Endothelial cell of umbilical vein (primary cell): ENCODE results near the gene CCDC146. TPM values are rescaled to one million over a fixed set of nuclear protein-coding genes. Genes with fewer than 3 reads are reported as not detected.

ENCODE experiments used
- BruUV-seq: library from RNA; stranded (reverse); fragments of 400-500 nt; replicated peaks from 2 replicates; lab custom pipeline; 2021; lab: Mats Ljungman, UMichigan
- CTCF ChIA-PET: fragments of 300-600, 350-600 bp; sonication (Branson Sonifier 250); formaldehyde crosslinking; loops from one replicate; lab custom pipeline; 2021; ENCODE audit warnings: antibody characterized with exemption, inconsistent platforms; lab: Charles Lee
- POLR2A ChIA-PET: fragments of 300-600, 350-600 bp; sonication (Branson Sonifier 250); formaldehyde crosslinking; loops from one replicate; lab custom pipeline; 2021; ENCODE audit warnings: antibody characterized with exemption, inconsistent platforms; lab: Charles Lee
- DNase-seq: peaks from one replicate; pipeline ENCODE4 v3.0.0-alpha.2; 2011; ENCODE audit warnings: low read depth, low spot score
- FAIRE-seq: peaks from 2 replicates; lab custom pipeline; 2011; peaks lifted over from hg19 to GRCh38; lab: Jason Lieb, UNC
- H2AFZ ChIP-seq: 2 replicates; pipeline ENCODE4 v1.6.0; 2012; ENCODE audit warnings: low read depth, low read length, control low read depth, inconsistent platforms
- H3K27ac ChIP-seq: 2 replicates; pipeline ENCODE4 v1.5.1; 2011; ENCODE audit warnings: low read depth, mild to moderate bottlenecking, control low read depth, low read length, moderate library complexity; ENCODE audit not compliant: insufficient read depth
- H3K27me3 ChIP-seq, 2 experiments: 2 replicates each; pipeline versions ENCODE4 v1.6.0 to v1.6.1; 2011; ENCODE audit warnings: low read length in 2 of 2, mixed read lengths in 1 of 2; ENCODE audit not compliant: control insufficient read depth in 2 of 2, insufficient read depth in 2 of 2
- H3K36me3 ChIP-seq, 2 experiments: 2 replicates in 1 of 2; 3 replicates in 1 of 2; pipeline ENCODE4 v1.5.1; 2011; ENCODE audit warnings: low read length in 2 of 2, mild to moderate bottlenecking in 1 of 2, moderate library complexity in 1 of 2; ENCODE audit not compliant: control insufficient read depth in 2 of 2, insufficient read depth in 2 of 2; ENCODE audit errors: extremely low read depth in 1 of 2
- H3K4me1 ChIP-seq: 3 replicates; pipeline ENCODE4 v1.5.1; 2011; ENCODE audit warnings: mild to moderate bottlenecking, low read length; ENCODE audit not compliant: control insufficient read depth, insufficient read depth; ENCODE audit errors: extremely low read depth
- H3K4me2 ChIP-seq: 2 replicates; pipeline ENCODE4 v1.6.1; 2011; ENCODE audit warnings: low read length, control low read depth, mixed read lengths; ENCODE audit not compliant: insufficient read depth
- H3K4me3 ChIP-seq, 3 experiments: fragments of 200-600 bp in 1 of 3; sonication (generic), shearing (Covaris generic) in 1 of 3; replicated peaks in 1 of 3; 2 replicates each; pipeline ENCODE4 v1.5.1; 2011 to 2016; ENCODE audit warnings: control low read depth in 3 of 3, low read length in 3 of 3, mild to moderate bottlenecking in 2 of 3, inconsistent platforms in 1 of 3, low read depth in 1 of 3, moderate library complexity in 1 of 3; ENCODE audit not compliant: insufficient read depth in 1 of 3
- H3K79me2 ChIP-seq: 2 replicates; pipeline ENCODE4 v1.6.0; 2012; ENCODE audit warnings: low read length, inconsistent platforms; ENCODE audit not compliant: control insufficient read depth, insufficient read depth
- H3K9ac ChIP-seq: replicated peaks from 2 replicates; pipeline ENCODE3; 2011; ENCODE audit warnings: low read length, control low read depth; ENCODE audit not compliant: insufficient read depth; ENCODE audit errors: extremely low read depth
- H3K9me1 ChIP-seq: replicated peaks from 3 replicates; pipeline ENCODE4 v1.6.0; 2011; ENCODE audit warnings: mild to moderate bottlenecking, low read length; ENCODE audit not compliant: control insufficient read depth, insufficient read depth; ENCODE audit errors: extremely low read depth
- H3K9me3 ChIP-seq: replicated peaks from 2 replicates; pipeline ENCODE4 v1.5.1; 2012; ENCODE audit warnings: low read length, inconsistent platforms; ENCODE audit not compliant: control insufficient read depth, insufficient read depth
- H4K20me1 ChIP-seq: replicated peaks from 2 replicates; pipeline ENCODE3; 2011; ENCODE audit warnings: mild to moderate bottlenecking, low read length; ENCODE audit not compliant: control insufficient read depth, insufficient read depth; ENCODE audit errors: extremely low read depth
- EZH2 ChIP-seq: IDR thresholded peaks from 2 replicates; pipeline ENCODE4 v1.6.1; 2012; ENCODE audit warnings: borderline replicate concordance, low read depth, mild to moderate bottlenecking, moderate library complexity, low read length, inconsistent platforms; ENCODE audit not compliant: severe bottlenecking
- FOS ChIP-seq: IDR thresholded peaks from 2 replicates; pipeline ENCODE4 v1.6.1; 2011; ENCODE audit warnings: mild to moderate bottlenecking, low read length, moderate library complexity, borderline replicate concordance; ENCODE audit not compliant: insufficient read depth
- GATA2 ChIP-seq: IDR thresholded peaks from 2 replicates; pipeline ENCODE4 v1.7.0; 2011; ENCODE audit warnings: low read depth, mild to moderate bottlenecking, moderate library complexity, mixed read lengths, low read length; ENCODE audit not compliant: insufficient read length, insufficient read depth
- JUN ChIP-seq: IDR thresholded peaks from 2 replicates; pipeline ENCODE4 v1.6.1; 2011; ENCODE audit warnings: borderline replicate concordance, low read depth; ENCODE audit not compliant: insufficient read length, insufficient read depth
- MYC ChIP-seq: IDR thresholded peaks from one replicate; pipeline ENCODE4 v1.6.1; 2011; ENCODE audit warnings: mild to moderate bottlenecking, low read depth, low read length
- POLR2A ChIP-seq: IDR thresholded peaks from 2 replicates; pipeline ENCODE4 v1.6.1; 2012; ENCODE audit warnings: low read depth, mild to moderate bottlenecking, control low read depth, low read length
- POLR2AphosphoS5 ChIP-seq: IDR thresholded peaks from 2 replicates; pipeline ENCODE4 v1.6.1; 2012; ENCODE audit warnings: low read depth, mild to moderate bottlenecking, control low read depth, low read length, moderate library complexity; ENCODE audit not compliant: insufficient read depth
- dilution Hi-C: fragments of 300-500 bp; cut with MboI; formaldehyde crosslinking; loops from one replicate; pipeline ENCODE4 v1.15.0; 2019; ENCODE audit warnings: low sequenced_read_pairs; ENCODE audit not compliant: extremely low pct_ligation_motif_present
- intact Hi-C: fragments of 100-400 bp; cut with micrococcal nuclease; formaldehyde crosslinking; loops from one replicate; pipeline ENCODE4 v1.10.0; 2022
- polyA plus RNA-seq, 4 experiments: library from polyadenylated mRNA; depleted of rRNA in 3 of 4; stranded (reverse) in 3 of 4; unstranded in 1 of 4; fragments of >200 nt; gene quantifications; 2 replicates each; pipeline versions ENCODE4 v1.2.1 to v1.2.3, GENCODE V29; 2011 to 2012; ENCODE audit warnings: missing spikeins in 1 of 4
- total RNA-seq: library from RNA; stranded (reverse); gene quantifications from 2 replicates; pipeline ENCODE4 v1.2.3, GENCODE V29; 2021
- TF ChIP-seq, protein P1 (sequence below), 2 donors: IDR thresholded peaks; 1 replicate in 1 of 2; 2 replicates in 1 of 2; pipeline ENCODE4 v1.5.1; 2011; ENCODE audit warnings: low read length in 2 of 2, mild to moderate bottlenecking in 2 of 2, moderate library complexity in 2 of 2, control low read depth in 1 of 2, inconsistent platforms in 1 of 2, low read depth in 1 of 2; ENCODE audit not compliant: insufficient read depth in 1 of 2; ENCODE audit errors: extremely low read depth in 1 of 2
- TF ChIP-seq, protein P2 (sequence below): IDR thresholded peaks from 2 replicates; pipeline ENCODE4 v1.6.1; 2011; ENCODE audit not compliant: insufficient read depth, insufficient read length

Gene CCDC146
- total and polyA plus RNA-seq, 2 donors (not counting 3 experiments of a cell fraction or from before 2014, with no cell fraction given): 0.65 to 2.2 TPM

DNA sequence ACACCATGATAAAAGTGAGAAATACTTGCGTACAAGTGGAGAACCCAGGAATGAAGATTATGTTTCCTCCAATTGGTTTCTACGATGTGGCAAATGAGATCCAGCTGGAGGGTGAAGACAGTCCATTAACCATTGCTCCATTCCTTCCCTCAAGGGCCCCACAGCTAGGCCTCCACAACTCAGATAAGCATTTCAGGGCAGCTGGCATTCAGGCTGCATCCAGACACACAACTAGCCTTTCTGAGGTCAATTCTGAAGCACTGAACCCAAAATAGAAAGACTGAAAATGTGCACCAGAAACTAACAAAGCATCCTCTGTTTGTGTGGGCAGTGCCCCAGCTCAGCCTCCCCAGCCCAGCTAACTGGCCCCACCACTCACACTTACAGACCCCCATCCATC, 198.9 kb downstream of the CCDC146 start:
- CTCF ChIA-PET: interaction anchor here (1.4 to 3.4 kb wide), 3 partner anchors 8 to 74 kb away, joined by 5 to 16 read pairs (median 8); no protein-coding TSS in a partner anchor

More for the DNA sequence above, 198.9 kb downstream of the CCDC146 start:
- Histone ChIP-seq H3K36me3 (no peaks in the 10 kb centered on the region), H2AFZ (no peak overlapping the region), H3K4me3 (no peak overlapping the region), H3K9me3 (no peaks in the 10 kb centered on the region), H3K9me1 (no peaks in the 10 kb centered on the region), H3K79me2 (no peaks in the 10 kb centered on the region), H3K27ac (no peak overlapping the region), H3K27me3 (no peaks in the 10 kb centered on the region), H4K20me1 (no peaks in the 10 kb centered on the region), H3K4me2 (no peak overlapping the region), H3K4me1 (peaks cover 7% of the 10 kb centered on the region), H3K9ac (no peak overlapping the region)
- POLR2A ChIA-PET: no interaction called here
- no peak for FAIRE-seq
- dilution Hi-C loops (no loop called here), intact Hi-C loops (no loop called here)
- BruUV-seq: no TSS peak
- TF ChIP-seq, protein P1, sequence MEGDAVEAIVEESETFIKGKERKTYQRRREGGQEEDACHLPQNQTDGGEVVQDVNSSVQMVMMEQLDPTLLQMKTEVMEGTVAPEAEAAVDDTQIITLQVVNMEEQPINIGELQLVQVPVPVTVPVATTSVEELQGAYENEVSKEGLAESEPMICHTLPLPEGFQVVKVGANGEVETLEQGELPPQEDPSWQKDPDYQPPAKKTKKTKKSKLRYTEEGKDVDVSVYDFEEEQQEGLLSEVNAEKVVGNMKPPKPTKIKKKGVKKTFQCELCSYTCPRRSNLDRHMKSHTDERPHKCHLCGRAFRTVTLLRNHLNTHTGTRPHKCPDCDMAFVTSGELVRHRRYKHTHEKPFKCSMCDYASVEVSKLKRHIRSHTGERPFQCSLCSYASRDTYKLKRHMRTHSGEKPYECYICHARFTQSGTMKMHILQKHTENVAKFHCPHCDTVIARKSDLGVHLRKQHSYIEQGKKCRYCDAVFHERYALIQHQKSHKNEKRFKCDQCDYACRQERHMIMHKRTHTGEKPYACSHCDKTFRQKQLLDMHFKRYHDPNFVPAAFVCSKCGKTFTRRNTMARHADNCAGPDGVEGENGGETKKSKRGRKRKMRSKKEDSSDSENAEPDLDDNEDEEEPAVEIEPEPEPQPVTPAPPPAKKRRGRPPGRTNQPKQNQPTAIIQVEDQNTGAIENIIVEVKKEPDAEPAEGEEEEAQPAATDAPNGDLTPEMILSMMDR (IDR thresholded peaks at IDR 0.05; ENCODE audit: extremely low read depth in 1 of 2, insufficient read depth in 1 of 2, low read depth in 1 of 2, low read length in 2 of 2): no peak
- no peak for TF ChIP-seq MYC
- TF ChIP-seq, protein P2, sequence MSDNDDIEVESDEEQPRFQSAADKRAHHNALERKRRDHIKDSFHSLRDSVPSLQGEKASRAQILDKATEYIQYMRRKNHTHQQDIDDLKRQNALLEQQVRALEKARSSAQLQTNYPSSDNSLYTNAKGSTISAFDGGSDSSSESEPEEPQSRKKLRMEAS: no peak
- TF ChIP-seq EZH2: no peak
- TF ChIP-seq POLR2AphosphoS5: no peak
- TF ChIP-seq FOS: no peak
- TF ChIP-seq GATA2: no peak
- TF ChIP-seq POLR2A: no peak
- no peak for TF ChIP-seq JUN
- DNase-seq: no peak
